Heart left ventricle (tissue), 16 donors: ENCODE measurements around the gene PER2. TPM values are rescaled to one million over a fixed set of nuclear protein-coding genes. Genes with fewer than 3 reads are reported as not detected.

Source experiments
- ATAC-seq, 4 donors: fragments of 200-7000 bp; cut with Tn5 transposase; one replicate each; pipeline ENCODE4 v1.9.1; 2020 to 2022; ENCODE audit warnings: moderate library complexity in 4 of 4, mild to moderate bottlenecking in 3 of 4, moderate number of reproducible peaks in 1 of 4
- DNase-seq, 5 donors: peaks; one replicate each; pipeline ENCODE4 v3.0.0-alpha.2; 2020
- H3K27ac ChIP-seq, 12 donors: fragments of 200-600 bp; sonication (generic) in 4 of 12; one replicate each; pipeline versions ENCODE4 v1.5.0 to v1.8.0; 2016 to 2022; ENCODE audit warnings: mild to moderate bottlenecking in 2 of 12
- H3K27me3 ChIP-seq, 9 donors: fragments of 200-600 bp; sonication (generic) in 2 of 9; one replicate each; pipeline versions ENCODE4 v1.5.1 to v1.8.0; 2016 to 2022; ENCODE audit warnings: mild to moderate bottlenecking in 3 of 9
- H3K36me3 ChIP-seq, 9 donors: fragments of 200-600 bp; sonication (generic) in 2 of 9; one replicate each; pipeline versions ENCODE4 v1.5.0 to v1.8.0; 2018 to 2022; ENCODE audit warnings: mild to moderate bottlenecking in 2 of 9
- H3K4me1 ChIP-seq, 12 donors: fragments of 200-600 bp; sonication (generic) in 4 of 12; one replicate each; pipeline versions ENCODE4 v1.5.0 to v1.8.0; 2016 to 2022; ENCODE audit warnings: mild to moderate bottlenecking in 3 of 12
- H3K4me3 ChIP-seq, 12 donors: fragments of 200-600 bp; sonication (generic) in 4 of 12; one replicate each; pipeline versions ENCODE4 v1.5.0 to v1.8.0; 2017 to 2022; ENCODE audit warnings: mild to moderate bottlenecking in 9 of 12, moderate library complexity in 4 of 12
- H3K9me3 ChIP-seq, 12 donors: fragments of 200-600 bp; sonication (generic) in 4 of 12; one replicate each; pipeline versions ENCODE4 v1.5.0 to v1.8.0; 2016 to 2022; ENCODE audit warnings: mild to moderate bottlenecking in 1 of 12
- POLR2A ChIP-seq, 2 donors: fragments of 450-650 bp; IDR thresholded peaks; one replicate each; pipeline ENCODE4 v1.6.1; 2017; ENCODE audit warnings: antibody characterized with exemption in 2 of 2, mild to moderate bottlenecking in 2 of 2, moderate library complexity in 2 of 2
- WGBS, 4 donors: extraction: QIAGEN DNeasy Blood & Tissue Kit in 2 of 4; methylation state at CpG; one replicate each; pipeline versions ENCODE4 v1.1.5 to v1.1.7; 2013 to 2018; 5-methylcytosine and 5-hydroxymethylcytosine counted together
- intact Hi-C, 10 donors: fragments of 100-400 bp; cut with DNase I; formaldehyde crosslinking; loops; one replicate each; pipeline versions ENCODE4 v1.11.1 to v1.14.2; 2022
- polyA plus RNA-seq, 2 donors: library from polyadenylated mRNA; stranded (reverse); fragments of 200-250 nt; gene quantifications; one replicate each; pipeline ENCODE4 v1.2.3, GENCODE V29; 2013
- total RNA-seq, 9 donors: library from RNA; depleted of rRNA in 2 of 9; stranded (reverse); fragments of >200 nt in 2 of 9; fragmentation: NEBNext Ultra II Directional in 3 of 9; extraction: Animal tissue kit (Norgen Biotek cat#: 25700) in 3 of 9; gene quantifications; one replicate each; pipeline versions ENCODE4 v1.1.0 to v1.2.4, GENCODE V29; 2016 to 2023
- TF ChIP-seq, protein P1 (sequence below), 12 donors: fragments of 200-600 bp; sonication (generic) in 4 of 12; IDR thresholded peaks; one replicate each; pipeline versions ENCODE4 v1.5.0 to v1.8.0; 2018 to 2022; ENCODE audit warnings: antibody characterized with exemption in 12 of 12, mild to moderate bottlenecking in 5 of 12
- donor health status: ischemic (EF 13 %, LVEDD 7.1; RV severe dilation, severe dysfunction).
- donor health status: healthy with polysubstance abuse.
- donor health status: DM: no; HTN: yes; CAD: no.
- donor health status: DM: no; HTN: no; CAD: no.
- donor health status: ischemic (EF 25% LVEDD 6.9; RV normal size, moderate dysfunction).
- donor health status: ischemic (EF 25% LVEDD 5.7; RV mildly dilated, moderate dysfunction).
- donor health status: healthy.
- donor health status: DM: yes; HTN: yes; CAD: no.
- donor health status: ischemic (EF 35%, LVEDD 5.7; RV mildly dilated, moderate dysfunction).
- donor health status: nonischemic (EF 11% LVEDD 7.7; RV severe dilation, severe dysfunction).
- donor health status: DM: yes; HTN: yes; CAD: no.
- donor health status: PGD.
- donor health status: ischemic (EF 29% LVEDD 5.4; RV normal size, mild dysfunction).
- donor health status: nonischemic (EF 23%, LVEDD 6.1; RV moderate dilation, normal function).

The PER2 gene
- total and polyA plus RNA-seq, 11 donors = 1.6 to 17.1 (median 4.2) TPM

DNA sequence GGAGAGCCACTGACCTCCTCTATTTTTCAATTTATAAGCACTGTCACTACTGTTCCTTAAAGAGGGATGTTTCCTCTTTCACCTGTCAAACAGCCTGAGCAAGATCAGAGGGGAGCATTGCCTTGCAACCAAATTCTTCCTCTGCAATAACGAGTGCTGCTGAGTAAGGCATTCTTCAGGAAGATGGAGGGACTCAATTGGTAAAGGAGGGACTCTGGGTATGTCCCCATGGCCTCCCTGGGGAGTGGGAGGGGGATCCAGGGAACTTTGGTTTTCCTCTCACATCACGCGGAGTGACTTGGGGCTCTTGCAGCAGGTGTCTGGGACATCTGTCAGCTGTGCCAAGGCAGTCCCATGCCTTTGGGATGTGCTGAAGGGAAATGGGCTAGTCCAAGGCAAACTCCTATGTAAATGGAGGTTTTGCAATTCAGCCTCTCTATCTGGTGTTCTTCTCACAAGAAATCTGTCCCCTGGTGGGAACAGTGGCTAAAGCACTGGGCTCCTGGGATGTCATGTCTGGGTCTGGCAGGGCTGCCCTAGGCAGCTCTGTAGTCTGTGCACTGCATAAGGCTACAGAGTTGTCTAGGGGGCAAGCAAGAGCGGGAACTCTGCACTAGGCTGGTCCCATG lies 34.2 kb downstream of the PER2 start:
- WGBS, 4 donors = 71 to 79% (median 75%) methylated on average over 4 of the region's 4 CpGs
- no peak overlapping the region for H3K27ac ChIP-seq
- no peak overlapping the region for H3K4me3 ChIP-seq
- no peaks in the 10 kb centered on the region for H3K27me3 ChIP-seq
- peaks cover 3 to 99% (median 94%) of the 10 kb centered on the region in 9 donors for H3K36me3 ChIP-seq
- H3K9me3 ChIP-seq = no peaks in the 10 kb centered on the region
- ATAC-seq = no peak
- no peak for TF ChIP-seq POLR2A (IDR thresholded peaks at IDR 0.05)
- TF ChIP-seq, protein P1, sequence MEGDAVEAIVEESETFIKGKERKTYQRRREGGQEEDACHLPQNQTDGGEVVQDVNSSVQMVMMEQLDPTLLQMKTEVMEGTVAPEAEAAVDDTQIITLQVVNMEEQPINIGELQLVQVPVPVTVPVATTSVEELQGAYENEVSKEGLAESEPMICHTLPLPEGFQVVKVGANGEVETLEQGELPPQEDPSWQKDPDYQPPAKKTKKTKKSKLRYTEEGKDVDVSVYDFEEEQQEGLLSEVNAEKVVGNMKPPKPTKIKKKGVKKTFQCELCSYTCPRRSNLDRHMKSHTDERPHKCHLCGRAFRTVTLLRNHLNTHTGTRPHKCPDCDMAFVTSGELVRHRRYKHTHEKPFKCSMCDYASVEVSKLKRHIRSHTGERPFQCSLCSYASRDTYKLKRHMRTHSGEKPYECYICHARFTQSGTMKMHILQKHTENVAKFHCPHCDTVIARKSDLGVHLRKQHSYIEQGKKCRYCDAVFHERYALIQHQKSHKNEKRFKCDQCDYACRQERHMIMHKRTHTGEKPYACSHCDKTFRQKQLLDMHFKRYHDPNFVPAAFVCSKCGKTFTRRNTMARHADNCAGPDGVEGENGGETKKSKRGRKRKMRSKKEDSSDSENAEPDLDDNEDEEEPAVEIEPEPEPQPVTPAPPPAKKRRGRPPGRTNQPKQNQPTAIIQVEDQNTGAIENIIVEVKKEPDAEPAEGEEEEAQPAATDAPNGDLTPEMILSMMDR (IDR thresholded peaks at IDR 0.05) = no peak
- no peaks in the 10 kb centered on the region for H3K4me1 ChIP-seq
- intact Hi-C loops = loop anchor here in 1 of 10 donors (10.0 kb wide), 1 partner anchor 99 kb away; the partner anchor contains the start of gene ERFE
- peak in 1 of 5 donors; percentile 27 for DNase-seq

- no peak for TF ChIP-seq POLR2A (IDR thresholded peaks at IDR 0.05)
- TF ChIP-seq, protein P1 (IDR thresholded peaks at IDR 0.05) = no peak
- ATAC-seq (no peak), DNase-seq (peak in 2 of 5 donors; percentile 14 to 42)
- H3K9me3 ChIP-seq = no peaks in the 10 kb centered on the region
- WGBS, 4 donors = 93 to 96% (median 95%) methylated on average over 35 of the region's 35 CpGs
- H3K27ac ChIP-seq = no peak overlapping the region
- H3K36me3 ChIP-seq = peaks cover 3 to 99% (median 86%) of the 10 kb centered on the region in 9 donors
- no peaks in the 10 kb centered on the region for H3K27me3 ChIP-seq
- no peak overlapping the region for H3K4me3 ChIP-seq
- no peaks in the 10 kb centered on the region for H3K4me1 ChIP-seq
- intact Hi-C loops = loop anchor here in 1 of 10 donors (10.0 kb wide), 1 partner anchor 98 kb away; the partner anchor contains the start of gene ERFE
These were observed 35.4 kb downstream of the PER2 start for GRCh38 chr2:238252766-238253630.

GRCh38 chr2:238251986-238252385 lies 36.4 kb downstream of the PER2 start:
- intact Hi-C loops = loop anchor here in 1 of 10 donors (10.0 kb wide), 1 partner anchor 97 kb away; the partner anchor contains the start of gene ERFE
- H3K36me3 ChIP-seq = peaks cover 3 to 99% (median 85%) of the 10 kb centered on the region in 9 donors
- no peak overlapping the region for H3K27ac ChIP-seq
- TF ChIP-seq, protein P1 (IDR thresholded peaks at IDR 0.05) = no peak
- no peak for TF ChIP-seq POLR2A (IDR thresholded peaks at IDR 0.05)
- DNase-seq (peak in 1 of 5 donors; percentile 42), ATAC-seq (no peak)
- H3K4me1 ChIP-seq = no peaks in the 10 kb centered on the region
- no peak overlapping the region for H3K4me3 ChIP-seq
- no peaks in the 10 kb centered on the region for H3K9me3 ChIP-seq
- no peaks in the 10 kb centered on the region for H3K27me3 ChIP-seq
- WGBS, 4 donors = 88 to 93% (median 92%) methylated on average over 4 to 11 of the region's 11 CpGs

GRCh38 chr2:238251331-238251730 lies 37.1 kb downstream of the PER2 start:
- Histone ChIP-seq H3K9me3 (no peaks in the 10 kb centered on the region), H3K4me1 (no peaks in the 10 kb centered on the region), H3K36me3 (peaks cover 3 to 99% (median 83%) of the 10 kb centered on the region in 9 donors), H3K27ac (no peak overlapping the region), H3K4me3 (no peak overlapping the region), H3K27me3 (no peaks in the 10 kb centered on the region)
- WGBS, 4 donors = 94 to 98% (median 96%) methylated on average over 6 to 12 of the region's 12 CpGs
- intact Hi-C loops = loop anchor here in 1 of 10 donors (10.0 kb wide), 1 partner anchor 97 kb away; the partner anchor contains the start of gene ERFE
- ATAC-seq = no peak
- no peak for TF ChIP-seq POLR2A (IDR thresholded peaks at IDR 0.05)
- TF ChIP-seq, protein P1 (IDR thresholded peaks at IDR 0.05) = no peak
- DNase-seq = peak in 1 of 5 donors; percentile 27
